NOMO-1 (cell line): ENCODE results near the gene ATP8B4.
"Not testable (repeated sequence)": the region's sequence is repeated elsewhere in the genome, so short reads cannot be mapped to it uniquely, and the experiment has no call there.

ENCODE experiments used
- DNase-seq, 2 experiments: peaks; one replicate each; lab custom pipeline; 2025; ENCODE audit not compliant: unreplicated experiment in 2 of 2; lab: John Stamatoyannopoulos, UW

The ATP8B4 gene

DNA sequence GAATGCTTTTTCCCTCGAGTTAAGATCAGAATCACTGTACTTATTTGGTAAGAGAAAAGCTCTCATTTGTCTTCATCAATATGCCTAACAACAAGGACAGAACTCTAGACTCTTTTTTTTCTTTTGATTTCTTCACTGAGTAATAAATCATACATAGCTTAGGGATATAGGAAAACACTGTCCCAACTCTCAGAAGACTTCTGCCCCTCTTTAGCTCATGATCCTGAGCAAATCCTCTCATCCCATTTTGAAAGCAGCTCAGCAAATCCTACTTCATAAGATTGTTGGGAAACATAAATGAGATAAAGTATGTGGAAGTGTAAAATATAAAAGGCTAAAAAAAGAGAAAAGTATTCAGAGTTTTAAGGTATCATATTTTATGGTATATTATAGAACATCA, 141.7 kb downstream of the ATP8B4 start:
- DNase-seq = no peak

DNA sequence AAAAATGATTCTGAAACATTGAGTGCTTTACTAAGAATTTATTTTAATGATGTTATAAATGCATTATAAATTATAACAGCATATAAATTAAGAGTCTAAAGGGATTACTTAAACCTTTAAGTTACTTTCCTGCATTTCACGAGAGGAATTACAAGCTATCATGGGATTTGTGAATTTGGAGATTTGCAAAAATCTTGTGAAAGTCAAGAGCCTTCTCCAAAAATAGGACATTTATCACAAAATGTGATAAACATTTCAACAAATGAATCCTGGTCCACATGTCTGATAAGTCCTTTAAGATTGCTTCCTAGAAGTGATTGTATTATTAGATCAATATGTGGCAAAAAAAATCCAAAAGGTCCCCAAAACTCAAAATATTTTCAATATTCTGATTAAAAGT, 154.5 kb downstream of the ATP8B4 start:
- DNase-seq = no peak

DNA sequence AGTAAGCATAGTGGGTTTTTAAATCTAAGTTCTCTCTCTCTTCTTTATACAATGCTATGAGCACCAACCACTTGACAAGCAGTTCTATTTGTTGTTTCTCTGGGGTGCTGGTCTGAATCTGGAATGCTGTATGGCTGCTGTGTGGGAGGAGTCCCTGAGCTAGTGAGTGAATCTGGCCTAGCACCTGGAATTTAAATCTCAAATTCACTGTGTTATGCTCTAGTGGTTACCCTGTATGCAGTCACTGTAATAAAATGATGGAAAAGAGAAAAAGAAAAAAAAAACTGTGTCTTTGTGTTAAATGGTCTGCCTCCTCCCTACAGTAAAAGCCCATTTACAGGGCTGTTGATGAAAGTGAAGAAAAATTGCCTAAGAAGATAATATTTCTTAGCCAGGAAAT, 155.0 kb downstream of the ATP8B4 start:
- no peak for DNase-seq

DNA sequence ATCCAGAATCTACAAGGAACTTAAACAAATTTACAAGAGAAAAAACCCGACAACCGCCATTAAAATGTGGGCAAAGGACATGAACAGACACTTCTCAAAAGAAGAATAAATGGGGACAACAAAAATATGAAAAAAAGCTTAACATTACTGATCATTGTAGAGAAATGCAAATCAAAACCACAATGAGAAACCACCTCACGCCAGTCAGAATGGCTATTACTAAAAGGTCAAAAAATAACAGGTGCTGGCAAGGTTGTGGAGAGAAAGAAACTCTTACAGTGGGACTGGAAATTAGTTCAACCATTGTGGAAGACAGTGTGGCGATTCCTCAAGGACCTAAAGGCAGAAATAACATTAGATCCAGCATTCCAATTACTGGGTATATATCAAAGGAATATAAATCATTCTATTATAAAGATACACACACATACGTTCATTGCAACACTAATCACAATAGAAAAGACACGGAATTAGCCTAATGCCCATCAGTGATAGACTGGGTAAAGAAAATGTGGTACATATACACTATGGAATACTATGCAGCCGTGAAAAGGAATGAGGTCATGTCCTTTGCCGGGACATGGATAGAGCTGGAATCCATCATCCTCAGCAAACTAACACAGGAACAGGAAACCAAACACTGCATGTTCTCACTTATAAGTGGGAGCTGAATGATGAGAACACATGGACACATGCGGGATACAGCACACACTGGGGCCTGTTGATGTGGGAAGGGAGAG, 155.8 kb downstream of the ATP8B4 start:
- DNase-seq = not testable (repeated sequence)

DNA sequence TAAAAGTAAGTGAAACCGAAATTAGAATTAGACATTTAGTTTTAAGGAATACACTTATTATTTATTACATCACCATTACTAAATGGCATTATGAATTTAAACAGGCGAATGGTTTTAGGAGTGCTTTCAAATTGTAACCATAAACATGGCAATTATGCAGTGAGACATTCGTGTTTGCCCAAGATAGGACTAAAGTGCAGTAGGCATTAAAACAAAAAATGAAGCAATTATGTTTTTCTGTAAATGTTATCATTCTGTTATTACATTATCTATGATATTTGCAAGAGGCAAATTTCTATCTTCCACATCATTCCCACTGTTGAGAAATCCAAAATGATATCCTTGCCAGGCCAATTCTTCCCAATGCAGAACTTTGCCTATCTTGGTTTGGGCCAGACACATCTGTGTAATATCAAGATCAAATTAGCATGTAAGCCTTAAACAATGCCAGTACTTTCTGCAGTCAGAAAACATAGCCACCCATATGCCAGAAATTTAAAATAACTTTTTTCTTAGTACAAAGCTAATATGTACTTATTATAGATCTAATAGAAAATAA, 156.9 kb downstream of the ATP8B4 start:
- no peak for DNase-seq

DNA sequence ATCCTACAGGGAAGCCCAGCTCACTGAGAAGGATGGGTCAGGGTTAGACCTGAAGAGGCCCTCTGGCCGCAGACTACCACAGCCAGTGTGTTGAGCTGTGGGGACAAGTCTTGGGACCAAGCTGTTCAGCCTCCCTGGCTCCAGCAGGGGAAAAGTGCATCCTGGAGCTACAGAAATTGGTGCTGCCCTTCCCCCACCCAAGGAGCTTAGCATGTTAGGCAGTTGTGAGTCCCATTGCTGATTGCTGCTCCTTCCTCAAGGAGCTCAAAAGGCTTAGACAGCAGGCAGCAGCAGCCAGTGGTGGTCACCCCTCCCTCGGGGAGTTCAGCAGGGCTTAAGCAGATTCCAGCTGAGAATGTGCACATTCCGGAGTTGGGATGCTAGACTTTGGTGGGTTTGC, 165.6 kb downstream of the ATP8B4 start:
- no peak for DNase-seq

DNA sequence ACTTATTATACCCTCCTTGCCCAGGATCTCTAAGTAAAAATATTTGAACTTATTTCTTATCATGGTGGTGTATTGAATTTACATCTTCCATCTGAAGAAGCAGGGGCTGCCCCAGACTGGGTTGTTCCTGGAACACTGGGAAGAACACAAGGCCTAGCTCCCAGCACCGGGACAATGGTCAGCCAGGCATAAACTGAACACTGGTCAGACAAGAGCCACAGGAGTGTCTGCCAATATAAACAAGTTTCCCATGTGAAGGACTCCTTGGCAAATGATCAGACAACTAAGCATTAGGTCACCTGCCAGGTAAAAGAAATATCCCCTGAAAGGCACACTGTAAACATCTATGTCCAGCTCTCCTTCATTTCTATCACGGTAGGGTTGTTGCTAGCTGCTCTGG, 172.4 kb downstream of the ATP8B4 start:
- no peak for DNase-seq

DNA sequence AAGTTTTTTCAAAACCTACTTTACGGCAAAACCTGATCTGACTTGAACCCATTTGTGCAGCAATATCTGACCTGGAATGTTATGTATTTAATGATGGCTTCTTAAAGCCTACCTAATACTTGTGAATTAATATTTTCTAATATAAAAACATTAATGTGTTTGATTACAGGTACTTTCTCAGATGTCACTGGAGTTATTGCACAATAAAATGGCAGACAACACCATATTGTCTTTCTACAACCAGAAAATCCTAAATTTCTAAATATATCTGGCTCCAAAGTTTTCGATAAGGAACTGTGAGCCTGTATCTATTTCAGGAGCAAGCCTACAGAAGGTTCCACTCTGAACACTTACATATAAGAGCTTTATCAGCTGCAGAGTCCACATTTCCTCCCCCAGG, 184.5 kb downstream of the ATP8B4 start:
- DNase-seq = no peak

DNA sequence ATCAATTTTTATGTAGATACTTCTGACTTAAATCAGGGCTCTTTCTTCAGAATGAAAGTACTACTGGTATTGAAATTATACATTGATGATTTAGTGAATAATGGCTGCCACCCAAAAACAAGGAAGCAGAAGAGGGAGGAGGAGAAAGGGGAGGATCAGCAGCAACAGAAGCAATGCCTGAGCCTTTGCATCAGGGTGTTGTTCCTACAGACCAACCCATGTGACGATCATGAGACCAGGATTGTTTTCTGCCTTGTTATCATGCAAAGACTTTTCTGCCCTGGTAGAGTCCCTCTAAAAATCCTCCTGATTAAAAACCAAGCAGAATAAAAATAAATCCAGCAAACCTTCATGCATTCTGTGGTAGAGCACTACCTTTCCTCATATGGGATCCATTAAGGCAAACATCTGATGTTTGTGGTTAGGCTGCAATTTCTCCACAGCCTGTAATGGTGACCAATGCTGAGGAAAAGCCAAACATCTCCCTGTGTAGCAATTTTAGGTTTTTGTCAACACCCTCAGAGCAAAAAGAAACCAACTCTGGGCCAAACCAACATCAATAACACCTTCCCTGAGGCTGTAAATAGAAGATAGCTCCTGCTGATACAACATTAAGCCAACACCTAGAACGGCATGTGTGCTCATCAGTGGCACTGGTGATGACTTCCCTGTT, 191.7 kb downstream of the ATP8B4 start:
- DNase-seq = no peak

DNA sequence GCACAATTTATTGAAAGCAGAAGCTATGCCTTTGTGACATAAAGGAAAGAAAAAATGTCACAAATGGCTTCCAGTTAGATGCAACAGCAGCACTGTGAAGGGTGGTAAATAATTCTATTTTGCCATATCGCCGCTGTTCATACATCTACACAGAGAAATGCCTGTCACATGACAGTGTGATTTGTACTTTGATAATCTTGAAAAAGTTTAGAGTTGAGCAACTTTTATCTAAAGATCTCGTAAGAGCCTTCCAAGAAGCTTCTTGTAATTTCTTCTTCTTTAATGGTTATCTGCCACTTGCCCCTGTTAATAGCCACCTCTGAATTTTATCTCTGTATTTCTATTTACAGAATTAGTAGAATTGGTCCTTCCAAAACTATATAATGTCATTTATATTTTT, 192.3 kb downstream of the ATP8B4 start:
- no peak for DNase-seq

DNA sequence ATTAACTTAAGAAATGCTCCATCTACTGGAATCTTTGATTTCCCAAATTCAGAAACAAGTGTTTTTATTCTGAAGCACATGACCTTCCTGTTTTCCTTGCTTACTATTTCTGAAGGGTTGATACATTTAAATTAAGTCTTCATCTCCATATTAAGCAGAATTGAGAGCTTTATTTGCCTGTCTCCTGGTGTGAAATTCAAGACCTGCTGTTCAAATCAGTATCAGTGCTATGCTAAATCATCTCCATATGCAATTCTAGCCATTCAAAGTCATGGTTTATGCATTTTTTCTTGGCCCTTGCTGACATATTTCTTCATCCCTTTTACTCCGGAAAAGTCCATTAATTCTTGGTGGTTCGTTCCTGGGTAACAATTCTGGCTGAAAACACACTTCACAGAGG, 195.4 kb downstream of the ATP8B4 start:
- no peak for DNase-seq

DNA sequence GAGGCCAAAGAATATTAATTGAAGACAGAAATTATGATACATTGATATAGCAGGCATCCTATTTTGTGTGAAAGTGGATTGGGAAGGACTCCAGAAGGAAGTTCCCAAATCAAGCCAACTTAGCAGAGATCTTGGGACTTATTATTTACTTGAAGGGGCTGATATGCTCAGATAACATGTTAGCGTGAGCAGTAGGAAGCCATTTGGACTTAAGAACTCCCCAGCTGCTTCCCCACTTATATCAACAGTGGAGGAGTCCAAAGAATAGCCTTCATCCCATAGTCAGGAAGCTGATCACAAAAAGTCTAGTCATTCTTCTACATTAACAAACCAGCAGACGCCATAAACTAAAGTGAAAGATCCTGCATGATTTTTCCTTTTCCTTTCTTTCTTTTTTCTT, 200.0 kb downstream of the ATP8B4 start:
- no peak for DNase-seq

DNA sequence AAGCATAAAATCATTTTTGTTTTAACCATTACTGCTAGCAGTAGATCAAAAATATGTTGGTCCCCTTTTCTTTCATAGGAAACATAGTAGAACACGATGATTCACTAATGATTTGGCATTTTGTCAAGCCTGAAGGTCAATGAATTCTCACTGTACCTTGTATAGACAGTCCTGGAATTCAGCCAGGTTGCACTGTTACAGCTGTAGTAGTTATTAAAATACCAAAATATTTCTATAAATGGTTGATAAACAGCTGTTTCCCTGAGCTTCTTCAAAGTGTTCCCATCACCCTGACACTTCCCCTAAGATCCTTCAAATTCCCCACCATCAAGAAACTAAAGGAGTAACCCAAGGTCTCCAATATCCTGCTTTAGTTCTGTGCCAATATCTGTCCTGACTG, 200.9 kb downstream of the ATP8B4 start:
- DNase-seq = no peak

DNA sequence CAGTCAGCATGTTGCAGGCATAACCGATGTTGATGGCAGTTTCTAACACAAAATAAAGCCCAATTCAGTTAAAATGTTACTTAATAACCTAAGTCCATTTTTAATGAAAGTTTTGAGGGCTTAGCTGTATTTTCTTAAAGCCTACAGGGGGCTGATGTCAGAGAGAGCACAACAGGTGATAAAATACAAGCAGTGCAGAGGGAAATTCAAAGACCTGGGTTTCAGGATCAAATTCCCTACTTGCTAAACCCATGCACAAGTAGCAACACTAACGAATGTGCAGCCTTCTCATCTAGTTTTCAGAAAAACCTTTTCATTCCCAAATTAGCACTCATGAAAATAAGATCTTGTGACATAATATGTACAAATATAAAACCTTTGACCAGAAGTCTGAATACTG, 202.0 kb downstream of the ATP8B4 start:
- DNase-seq = no peak

DNA sequence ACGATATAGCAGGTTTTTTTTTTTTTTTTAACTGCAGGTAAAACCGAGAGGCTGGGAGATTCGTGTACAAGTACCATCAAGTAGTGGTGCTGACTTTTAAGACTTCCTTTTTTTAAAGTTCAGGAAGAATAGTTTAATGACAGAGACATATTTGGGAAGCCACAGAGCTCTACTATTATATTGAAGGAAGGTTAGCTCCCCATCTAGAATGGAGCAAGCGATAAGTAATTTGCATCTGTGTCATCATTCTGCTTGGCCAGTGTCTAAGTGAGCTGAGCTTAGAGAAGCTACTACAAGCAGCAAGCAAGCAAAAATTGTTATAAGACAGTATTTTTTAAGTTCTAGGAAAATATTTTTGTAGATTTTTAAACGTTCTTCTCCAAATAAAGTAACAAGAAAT, 203.2 kb downstream of the ATP8B4 start:
- DNase-seq = no peak

DNA sequence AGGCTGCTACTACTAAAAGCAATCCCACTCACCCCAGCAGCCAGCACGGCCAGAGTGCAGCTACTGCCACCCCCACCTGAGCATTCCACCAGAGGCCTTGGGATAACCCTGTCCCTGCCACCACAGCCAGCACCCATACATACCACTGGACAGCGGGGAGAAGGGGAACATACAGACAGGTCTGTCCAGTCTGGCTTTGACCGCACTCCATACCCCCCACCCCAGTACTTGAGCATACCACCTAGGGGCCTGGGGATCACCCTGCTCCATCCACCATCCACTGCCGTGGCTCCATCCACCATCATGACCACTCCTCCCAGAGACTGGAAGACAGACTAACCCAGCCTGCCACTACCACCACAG, 210.1 kb downstream of the ATP8B4 start:
- no peak for DNase-seq

DNA sequence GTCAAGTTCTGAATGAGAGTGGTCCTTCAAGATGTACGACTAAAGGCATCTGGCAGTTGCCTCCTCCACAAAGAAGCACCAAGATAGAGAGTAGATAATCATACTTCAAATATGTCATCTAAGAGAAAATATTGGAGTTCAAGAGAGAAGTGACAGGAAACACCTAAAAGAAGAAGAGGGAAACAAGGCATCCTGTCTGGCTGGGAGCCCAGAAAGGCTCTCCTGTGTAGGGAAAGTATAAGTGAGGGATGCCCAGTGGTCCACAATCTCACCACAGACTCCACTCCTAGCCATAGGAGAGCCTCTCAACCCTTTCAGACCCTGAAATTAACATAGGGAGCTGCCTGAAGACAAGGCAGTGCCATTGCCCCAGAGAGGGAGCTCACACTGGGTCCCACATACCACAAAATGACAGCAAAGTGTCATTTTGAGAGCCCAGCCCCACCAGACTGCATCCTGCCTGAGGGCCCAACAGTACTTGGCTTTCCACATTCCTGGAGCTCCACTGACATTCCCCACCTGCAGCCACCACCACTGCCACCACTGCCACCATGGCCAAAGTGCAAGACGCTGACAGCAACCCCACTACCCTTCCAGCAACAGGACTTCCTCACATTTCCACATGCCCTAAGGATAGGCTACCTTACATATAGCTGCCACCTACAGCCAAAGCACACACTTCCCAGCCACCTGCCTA, 210.6 kb downstream of the ATP8B4 start:
- no peak for DNase-seq

DNA sequence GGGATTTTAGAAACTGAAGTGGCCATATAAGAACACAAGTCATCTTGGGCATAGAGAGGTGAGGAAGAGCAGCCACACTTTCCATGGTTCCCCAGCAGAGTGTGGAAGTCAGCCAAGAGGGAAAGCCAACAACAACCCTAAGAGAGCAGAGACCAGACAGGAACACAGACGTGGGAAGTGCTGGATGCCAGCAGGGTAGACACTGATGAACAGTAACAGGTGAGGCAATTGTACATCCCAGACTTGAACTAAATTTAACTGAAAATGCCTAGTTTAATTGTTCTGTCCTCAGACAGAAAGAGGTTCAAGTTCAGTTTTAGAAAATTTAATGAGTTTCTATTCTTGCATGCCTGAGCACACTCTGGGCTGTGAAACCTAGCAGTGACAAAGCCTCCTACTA, 212.1 kb downstream of the ATP8B4 start:
- no peak for DNase-seq

DNA sequence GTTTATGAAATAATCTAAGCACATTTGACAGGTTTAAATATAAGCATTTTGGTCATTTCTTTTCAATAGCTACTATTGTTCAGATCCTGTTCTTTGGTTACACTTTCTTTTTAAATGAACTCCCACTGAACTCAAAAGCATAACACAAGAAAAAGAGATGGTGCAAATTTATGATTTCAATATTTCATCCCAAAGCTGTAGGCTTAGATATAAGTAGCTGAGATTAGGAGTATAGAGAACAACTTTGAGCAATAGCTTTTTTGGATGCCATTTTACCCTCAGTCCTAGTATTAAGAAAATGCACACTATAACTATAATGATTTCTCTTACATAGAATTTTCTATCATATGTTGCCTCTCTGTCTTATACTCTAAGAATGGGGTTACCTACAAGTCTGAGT, 213.8 kb downstream of the ATP8B4 start:
- DNase-seq = no peak

DNA sequence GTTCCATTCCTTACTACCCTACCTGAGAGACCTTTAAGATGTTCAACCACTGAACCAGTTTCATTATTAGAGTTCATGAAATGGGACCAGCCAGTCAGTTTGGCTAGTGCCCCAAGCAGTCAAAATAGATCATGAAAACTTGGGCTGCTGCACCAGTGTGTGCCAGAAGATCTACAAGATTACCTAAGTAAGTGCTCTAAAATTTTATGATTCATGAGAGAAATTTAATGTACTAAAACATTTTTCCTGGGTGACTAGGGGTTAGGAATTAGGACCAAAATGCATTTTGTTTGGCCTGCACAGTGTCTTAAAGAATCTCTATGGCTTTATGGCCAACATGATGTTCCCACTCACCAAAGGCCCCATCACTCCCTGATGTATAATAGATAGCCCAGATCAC, 214.7 kb downstream of the ATP8B4 start:
- no peak for DNase-seq

DNA sequence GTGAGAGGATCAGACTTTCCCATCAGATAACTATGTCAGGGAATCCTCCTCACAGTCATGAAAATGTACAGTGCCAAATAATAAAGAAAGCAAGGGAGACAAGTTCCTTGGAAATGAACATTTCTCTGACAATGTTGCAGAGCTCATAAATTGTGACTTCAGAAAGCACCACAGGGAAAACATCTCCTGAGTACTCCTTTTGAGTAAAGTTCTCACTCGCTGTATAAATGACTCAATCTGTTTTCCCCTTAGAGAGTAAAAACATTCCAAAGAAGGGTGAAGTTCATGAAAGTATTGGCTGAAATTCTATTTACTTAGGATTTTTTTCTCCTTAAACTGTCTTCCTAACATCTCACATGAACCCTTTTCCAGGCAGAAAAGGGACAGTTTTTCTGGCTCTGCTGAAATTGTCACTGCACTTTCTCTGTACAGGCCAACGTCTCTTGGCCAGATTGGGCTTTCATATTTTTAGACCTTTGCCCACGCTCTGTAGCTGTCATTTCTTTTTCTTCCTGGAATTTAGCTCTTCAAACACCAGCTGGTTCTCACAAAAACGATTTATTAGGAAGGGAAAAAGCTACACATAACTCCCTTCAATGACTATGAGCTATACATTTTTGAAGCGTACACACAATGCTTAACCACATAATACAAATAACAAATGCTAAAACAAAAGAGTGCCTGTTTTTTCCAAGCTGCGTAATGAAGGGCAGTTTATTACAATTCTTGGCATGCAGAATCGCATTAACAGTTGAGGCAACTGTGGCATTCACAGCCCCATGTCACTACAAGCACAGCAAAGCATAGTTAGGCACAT, 216.1 kb downstream of the ATP8B4 start:
- DNase-seq = no peak
